K562 (cell line): ENCODE measurements around the gene L3MBTL1. TPM values are rescaled to one million over a fixed set of nuclear protein-coding genes. Genes with fewer than 3 reads are reported as not detected.

ENCODE experiments used
- ATAC-seq: fragments of 200-7000 bp; cut with Tn5 transposase; 3 replicates; pipeline ENCODE4 v1.9.1; 2020; ENCODE audit warnings: moderate library complexity
- BruUV-seq: library from RNA; stranded (reverse); fragments of 400-500 nt; replicated peaks from 2 replicates; lab custom pipeline; 2021; lab: Mats Ljungman, UMichigan
- CTCF ChIA-PET: fragments of 300-600 bp; formaldehyde crosslinking; extraction: SDS; loops from one replicate; lab custom pipeline; 2021; ENCODE audit warnings: low intra/inter-chr PET ratio; lab: Yijun Ruan, JAX
- POLR2A ChIA-PET: fragments of 300-600, 350-650 bp; sonication (Branson Sonifier 250); formaldehyde crosslinking; extraction: SDS; loops from one replicate; lab custom pipeline; 2021; ENCODE audit warnings: antibody characterized with exemption, inconsistent platforms; lab: Yijun Ruan, JAX
- DNase-seq, 4 experiments: peaks; one replicate each; pipeline versions ENCODE4 v3.0.0 to v3.0.0-alpha.2; 2011 to 2018; ENCODE audit warnings: low spot score in 3 of 4, mixed read lengths in 3 of 4; ENCODE audit errors: extremely low read depth in 1 of 4
- FAIRE-seq: peaks from 2 replicates; lab custom pipeline; 2011; peaks lifted over from hg19 to GRCh38; lab: Jason Lieb, UNC
- H2AFZ ChIP-seq: 2 replicates; pipeline ENCODE4 v1.6.0; 2011; ENCODE audit warnings: low read depth, low read length, control low read depth, inconsistent platforms
- H3K27ac ChIP-seq: fragments of 200-600 bp; 3 replicates; pipeline ENCODE4 v1.8.0; 2011; ENCODE audit warnings: low read depth, mild to moderate bottlenecking, control low read depth, inconsistent platforms, low read length, moderate library complexity, mixed read lengths; ENCODE audit errors: extremely low read depth
- H3K27me3 ChIP-seq, 2 experiments: fragments of 300-600 bp in 1 of 2; 2 replicates in 1 of 2; 3 replicates in 1 of 2; pipeline versions ENCODE4 v1.6.0 to v1.8.0; 2011; ENCODE audit warnings: inconsistent platforms in 2 of 2, low read length in 2 of 2, mild to moderate bottlenecking in 1 of 2, mixed read lengths in 1 of 2, moderate library complexity in 1 of 2; ENCODE audit not compliant: control insufficient read depth in 2 of 2, insufficient read depth in 2 of 2
- H3K36me3 ChIP-seq: fragments of 300-600 bp; 3 replicates; pipeline ENCODE4 v1.8.0; 2011; ENCODE audit warnings: mild to moderate bottlenecking, low read length, inconsistent platforms; ENCODE audit not compliant: control insufficient read depth, insufficient read depth
- H3K4me1 ChIP-seq, 2 experiments: fragments of 200-600 bp in 1 of 2; replicated peaks in 1 of 2; 2 replicates in 1 of 2; 3 replicates in 1 of 2; pipeline versions ENCODE4 v1.5.1 to v1.8.0; 2011; ENCODE audit warnings: inconsistent platforms in 2 of 2, low read length in 2 of 2, mild to moderate bottlenecking in 1 of 2, mixed read lengths in 1 of 2, moderate library complexity in 1 of 2; ENCODE audit not compliant: control insufficient read depth in 2 of 2, insufficient read depth in 2 of 2
- H3K4me2 ChIP-seq: 2 replicates; pipeline ENCODE4 v1.6.1; 2011; ENCODE audit warnings: low read length, control low read depth, inconsistent platforms, mixed read lengths; ENCODE audit not compliant: insufficient read depth
- H3K4me3 ChIP-seq: fragments of 200-600 bp; sonication (generic), shearing (Covaris generic); 2 replicates; pipeline ENCODE4 v1.5.1; 2016; ENCODE audit warnings: control low read depth, inconsistent platforms
- H3K79me2 ChIP-seq: fragments of 200-600 bp; 3 replicates; pipeline ENCODE4 v1.8.0; 2011; ENCODE audit warnings: low read length, inconsistent platforms; ENCODE audit not compliant: control insufficient read depth, insufficient read depth
- H3K9ac ChIP-seq, 2 experiments: 2 replicates each; pipeline versions ENCODE4 v1.6.0 to v1.6.1; 2011; ENCODE audit warnings: low read depth in 2 of 2, low read length in 2 of 2, control low read depth in 1 of 2, inconsistent platforms in 1 of 2, mild to moderate bottlenecking in 1 of 2, mixed read lengths in 1 of 2; ENCODE audit not compliant: insufficient read depth in 1 of 2
- H3K9me1 ChIP-seq: one replicate; pipeline ENCODE4 v1.6.0; 2011; ENCODE audit warnings: inconsistent platforms, mild to moderate bottlenecking, low read length, moderate library complexity; ENCODE audit not compliant: control insufficient read depth, insufficient read depth
- H3K9me3 ChIP-seq: replicated peaks from 2 replicates; pipeline ENCODE4 v1.5.1; 2011; ENCODE audit warnings: low read depth, low read length, inconsistent platforms; ENCODE audit not compliant: control insufficient read depth, insufficient read depth
- H4K20me1 ChIP-seq: replicated peaks from 2 replicates; pipeline ENCODE4 v1.6.1; 2011; ENCODE audit warnings: low read length, inconsistent platforms, mixed read lengths; ENCODE audit not compliant: control insufficient read depth, insufficient read depth
- BDP1 ChIP-seq: IDR thresholded peaks from 3 replicates; pipeline ENCODE4 v1.6.1; 2011; ENCODE audit not compliant: insufficient read length, insufficient read depth
- DACH1 ChIP-seq: fragments of 450-650 bp; IDR thresholded peaks from 2 replicates; pipeline ENCODE4 v1.6.1; 2018; ENCODE audit not compliant: partially characterized antibody
- MCM2 ChIP-seq: fragments of 450-650 bp; IDR thresholded peaks from 2 replicates; pipeline ENCODE4 v1.6.1; 2017; ENCODE audit warnings: low read depth, mild to moderate bottlenecking
- POLR2A ChIP-seq: fragments of 450-650 bp; conservative IDR thresholded peaks from 2 replicates; pipeline ENCODE4 v1.6.1; 2016
- POLR2G ChIP-seq: fragments of 200-400 bp; formaldehyde crosslinking; IDR thresholded peaks from 2 replicates; pipeline ENCODE4 v1.6.1; 2017; ENCODE audit warnings: low read depth, mild to moderate bottlenecking, antibody characterized with exemption, low read length, moderate library complexity
- RNF2 ChIP-seq: sonication (generic); IDR thresholded peaks from 2 replicates; pipeline ENCODE4 v1.6.1; 2016
- SMAD3 ChIP-seq: fragments of 450-650 bp; formaldehyde crosslinking; conservative IDR thresholded peaks from 2 replicates; pipeline ENCODE4 v1.4.0; 2020; ENCODE audit warnings: mild to moderate bottlenecking
- SUPT5H ChIP-seq: fragments of 450-650 bp; IDR thresholded peaks from 2 replicates; pipeline ENCODE4 v1.6.1; 2016
- TOE1 ChIP-seq, 2 experiments: fragments of 450-650 bp in 1 of 2; sonication (generic) in 1 of 2; formaldehyde crosslinking in 1 of 2; IDR thresholded peaks; 2 replicates each; pipeline versions ENCODE4 v1.7.1 to v1.8.0; 2016 to 2022; ENCODE audit warnings: borderline replicate concordance in 2 of 2, mild to moderate bottlenecking in 2 of 2, antibody characterized with exemption in 1 of 2, inconsistent platforms in 1 of 2, low read depth in 1 of 2, missing genetic modification reagents in 1 of 2, moderate library complexity in 1 of 2
- ZNF583 ChIP-seq: fragments of 250-450 bp; sonication (Bioruptor Pico); IDR thresholded peaks from 2 replicates; pipeline ENCODE4 v1.4.0; 2020
- ZNF589 ChIP-seq: fragments of 200-800 bp; sonication (Bioruptor generic); IDR thresholded peaks from 2 replicates; pipeline ENCODE4 v1.6.1; 2016; ENCODE audit warnings: low read depth, missing genetic modification characterization, missing compliant biosample characterization
- ZNF766 ChIP-seq: fragments of 200-800 bp; sonication (Bioruptor generic); conservative IDR thresholded peaks from 2 replicates; pipeline ENCODE4 v1.6.1; 2016; ENCODE audit warnings: missing genetic modification characterization, missing compliant biosample characterization
- WGBS: fragments of 100-300 bp; shearing (Covaris generic); methylation state at CpG from one replicate; pipeline ENCODE4 v1.1.6; 2016; ENCODE audit warnings: low coverage, mixed read lengths; ENCODE audit not compliant: insufficient coverage; ENCODE audit errors: missing lambda C conversion rate; 5-methylcytosine and 5-hydroxymethylcytosine counted together
- in situ Hi-C: fragments of 300-500 bp; cut with MboI; formaldehyde crosslinking; loops from 4 replicates; pipeline ENCODE4 v1.15.0; 2018; ENCODE audit warnings: inconsistent platforms, mixed read lengths
- intact Hi-C: fragments of 100-400 bp; cut with micrococcal nuclease; formaldehyde crosslinking; loops from 2 replicates; pipeline ENCODE4 v1.14.2; 2022
- polyA plus RNA-seq, 8 experiments: library from polyadenylated mRNA; depleted of rRNA in 4 of 8; stranded (reverse) in 5 of 8; unstranded in 3 of 8; fragments of >200 nt; fragmentation: Nextera tagmentation in 2 of 8; fragmentation: Illumina TruSeq in 1 of 8; extraction: Ambion mirVana in 2 of 8; extraction: Trizol in 1 of 8; gene quantifications; 2 replicates each; pipeline versions ENCODE4 v1.2.1 to v1.2.3, GENCODE V29; 2011 to 2014; ENCODE audit warnings: inconsistent platforms in 1 of 8, missing spikeins in 1 of 8
- total RNA-seq, 7 experiments: library from RNA; depleted of rRNA in 6 of 7; stranded (reverse); fragments of >200 nt in 6 of 7; fragmentation: Illumina TruSeq in 2 of 7; extraction: Trizol in 2 of 7; gene quantifications; 2 replicates each; pipeline versions ENCODE4 v1.2.1 to v1.2.3, GENCODE V29; 2011 to 2021; ENCODE audit warnings: low replicate concordance in 1 of 7

Gene L3MBTL1
- total and polyA plus RNA-seq, 9 of the 15 experiments (the other 6 are each of a cell fraction or from before 2014, with no cell fraction given): 0.77 to 10.0 (median 4.4) TPM

DNA sequence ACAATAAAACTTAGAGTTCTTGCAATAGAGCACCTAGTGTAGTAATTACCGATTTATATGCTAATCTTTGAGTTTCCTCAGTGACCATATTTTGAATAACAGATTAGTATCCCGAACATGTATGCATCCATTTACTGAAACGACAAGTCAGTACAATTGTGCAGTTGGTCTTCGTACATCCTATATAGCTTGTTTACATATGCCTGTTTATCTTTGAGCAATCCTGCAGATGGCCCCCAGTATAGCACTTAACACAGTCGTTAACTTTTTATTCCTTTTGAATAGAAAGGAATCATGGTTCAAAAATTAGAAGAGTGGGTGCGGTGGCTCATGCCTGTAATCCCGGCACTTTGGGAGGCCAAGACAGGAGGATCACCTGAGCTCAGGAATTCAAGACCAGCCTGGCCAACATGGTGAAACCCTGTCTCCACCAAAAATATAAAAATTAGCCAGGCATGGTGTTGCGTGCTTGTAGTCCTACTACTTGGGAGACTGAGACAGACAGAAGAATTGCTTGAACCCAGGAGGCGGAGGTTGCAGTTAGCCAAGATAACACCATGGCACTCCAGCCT, 43.2 kb upstream of the L3MBTL1 start:
- ChIA-PET POLR2A (interaction anchor here (0.7 to 3.6 kb wide), 6 partner anchors 9 to 94 kb away, joined by 3 to 28 read pairs (median 3); partner anchors contain the start of gene SGK2), CTCF (no interaction called here)
- H2AFZ ChIP-seq: no peak overlapping the region
- FAIRE-seq: no peak
- H3K27ac ChIP-seq: no peak overlapping the region
- no peak overlapping the region for H3K9ac ChIP-seq
- peaks cover 37% of the 10 kb centered on the region for H3K79me2 ChIP-seq
- no peak for DNase-seq
- in situ Hi-C loops (no loop called here), intact Hi-C loops (no loop called here)
- no peak overlapping the region for H3K4me3 ChIP-seq
- H3K9me1 ChIP-seq: peaks cover 4% of the 10 kb centered on the region
- H3K4me1 ChIP-seq: peaks cover 0 to 4% of the 10 kb centered on the region in 2 experiments; a peak in 2 of 5 replicates
- BruUV-seq: no TSS peak
- H3K27me3 ChIP-seq: no peaks in the 10 kb centered on the region
- WGBS: 87% methylated on average over 9 of the region's 9 CpGs
- H3K4me2 ChIP-seq: no peak overlapping the region
- TF ChIP-seq SUPT5H (peak; percentile 43; the same call in 1 of the 2 replicates), ZNF766 (CRISPR knock-in tag) (no peak), POLR2A (peak; percentile 52), SMAD3 (0 out of 2 replicates have a peak, but pooled peaks have one; percentile 13)
- no peaks in the 10 kb centered on the region for H3K9me3 ChIP-seq
- peaks cover 69% of the 10 kb centered on the region for H3K36me3 ChIP-seq
- H4K20me1 ChIP-seq: peaks cover 8% of the 10 kb centered on the region; the same call in 1 of the 2 replicates
- peak; percentile 19 for ATAC-seq

DNA sequence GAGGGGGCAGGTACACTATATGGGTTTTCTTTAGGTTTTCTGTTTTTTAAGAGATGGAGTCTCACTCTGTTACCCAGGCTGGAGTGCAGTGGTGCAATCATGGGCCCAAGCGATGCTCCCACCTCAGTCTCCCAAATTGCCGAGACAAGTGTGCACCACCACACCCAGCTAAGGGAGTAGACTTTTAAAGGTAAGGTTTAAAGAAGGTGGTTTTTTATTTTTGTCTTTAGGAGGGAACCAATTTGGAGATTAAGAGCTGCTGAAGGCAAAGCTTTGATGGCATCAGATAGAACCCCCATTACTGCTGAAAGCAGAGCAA, 41.9 kb upstream of the L3MBTL1 start:
- peak; percentile 40 for ATAC-seq
- Histone ChIP-seq H3K36me3 (peaks cover 56% of the 10 kb centered on the region), H4K20me1 (0 out of 2 replicates have a peak, but pooled peaks cover 4% of the 10 kb centered on the region), H3K4me2 (no peak overlapping the region), H3K4me3 (no peak overlapping the region), H3K9me3 (no peaks in the 10 kb centered on the region), H3K27me3 (no peaks in the 10 kb centered on the region), H2AFZ (no peak overlapping the region), H3K4me1 (peaks cover 0 to 3% of the 10 kb centered on the region in 2 experiments; a peak in 1 of 5 replicates), H3K9ac (no peak overlapping the region), H3K27ac (no peak overlapping the region), H3K79me2 (peaks cover 24% of the 10 kb centered on the region), H3K9me1 (peaks cover 4% of the 10 kb centered on the region)
- no TSS peak for BruUV-seq
- in situ Hi-C loops (no loop called here), intact Hi-C loops (no loop called here)
- FAIRE-seq: no peak
- DNase-seq: no peak
- no peak for TF ChIP-seq DACH1
- no peak for TF ChIP-seq ZNF583 (CRISPR knock-in tag)
- TF ChIP-seq POLR2G: 0 out of 2 replicates have a peak, but pooled peaks have one; percentile 1
- TF ChIP-seq BDP1: no peak
- TF ChIP-seq MCM2: no peak
- TF ChIP-seq TOE1 (IDR thresholded peaks at IDR 0.05; ENCODE audit: borderline replicate concordance): no peak
- TF ChIP-seq TOE1 (CRISPR knock-in tag; IDR thresholded peaks at IDR 0.05; ENCODE audit: borderline replicate concordance, low read depth): no peak
- no peak for TF ChIP-seq ZNF589 (CRISPR knock-in tag)
- TF ChIP-seq RNF2: no peak
- ChIA-PET POLR2A (interaction anchor here (0.6 to 3.6 kb wide), 15 partner anchors 8 to 469 kb away, joined by 3 to 34 read pairs (median 4); partner anchors contain the start of genes IFT52 and SRSF6), CTCF (no interaction called here)
- 92% methylated on average over 2 of the region's 2 CpGs for WGBS
